HG02981 (cell line): ENCODE results near the gene JAKMIP2.
A peak's percentile ranks its signal among the peaks of the same experiment; 100 is the strongest.
"Not testable (repeated sequence)": the region's sequence is repeated elsewhere in the genome, so short reads cannot be mapped to it uniquely, and the experiment has no call there.

Source experiments
- ATAC-seq: cut with Tn5 transposase; IDR thresholded peaks from one replicate; pipeline ENCODE4 v1.9.1; 2021; ENCODE audit warnings: mild to moderate bottlenecking, moderate library complexity; ENCODE audit not compliant: unreplicated experiment

The JAKMIP2 gene

GRCh38 chr5:147782110-147783028 lies at the start of gene JAKMIP2:
JAKMIP2 (minus strand) TSS chr5:147782728; CDS start chr5:147671806, 110,922 bp downstream.
- ATAC-seq: peak; percentile 69

GRCh38 chr5:147831465-147831864 lies 48.9 kb upstream of the JAKMIP2 start, which contains the start of gene SPINK1:
SPINK1 (minus strand) TSS chr5:147831671; CDS start chr5:147831577, 94 bp downstream.
- ATAC-seq: no peak

- no peak for ATAC-seq
Measured at GRCh38 chr5:147830035-147830434, 47.5 kb upstream of the JAKMIP2 start.

- ATAC-seq: not testable (repeated sequence)
Measured at GRCh38 chr5:147827017-147827416, 44.5 kb upstream of the JAKMIP2 start.

DNA sequence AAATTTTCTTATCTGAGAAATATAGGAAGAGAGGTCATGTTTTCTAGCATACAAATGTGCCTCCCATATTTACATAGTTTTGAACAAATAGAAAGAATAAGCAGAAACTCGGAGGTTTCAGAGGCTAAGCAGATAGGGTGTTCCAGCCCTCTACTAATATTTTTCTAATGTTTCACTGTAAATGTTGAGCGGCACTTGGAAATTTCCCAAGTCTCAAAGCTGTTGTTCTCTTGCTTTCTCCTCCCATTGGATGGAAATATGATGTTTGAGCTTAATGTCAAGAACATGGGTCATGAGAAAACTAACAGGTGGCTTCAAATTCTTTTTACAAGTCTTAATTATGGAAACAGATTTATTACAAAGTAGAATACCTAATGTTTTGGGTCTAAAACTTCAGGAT lies 43.8 kb upstream of the JAKMIP2 start:
- no peak for ATAC-seq

- ATAC-seq: peak; percentile 91
Measured at GRCh38 chr5:147822686-147823491, 40.4 kb upstream of the JAKMIP2 start.

GRCh38 chr5:147822222-147822621 lies 39.7 kb upstream of the JAKMIP2 start:
- ATAC-seq: not testable (repeated sequence)

DNA sequence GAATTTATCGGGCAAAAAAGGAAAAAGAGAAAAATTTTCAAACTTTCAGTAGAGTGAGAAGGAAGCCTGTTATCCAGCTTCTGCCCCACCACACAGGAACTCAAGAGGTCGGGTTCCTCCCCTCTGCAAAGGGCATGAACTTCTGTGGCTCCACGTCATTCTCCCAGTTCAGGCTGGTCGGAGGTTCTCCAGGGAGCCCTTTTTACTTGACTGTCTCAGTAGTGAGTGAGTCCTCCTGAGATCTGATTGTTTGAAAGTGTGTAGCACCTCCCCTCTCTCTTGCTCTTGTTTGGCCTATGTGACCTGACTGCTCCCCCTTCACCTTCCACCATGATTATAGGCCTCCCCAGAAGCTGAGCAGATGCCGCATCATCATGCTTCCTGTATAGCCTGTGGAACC lies 39.2 kb upstream of the JAKMIP2 start:
- ATAC-seq: no peak

DNA sequence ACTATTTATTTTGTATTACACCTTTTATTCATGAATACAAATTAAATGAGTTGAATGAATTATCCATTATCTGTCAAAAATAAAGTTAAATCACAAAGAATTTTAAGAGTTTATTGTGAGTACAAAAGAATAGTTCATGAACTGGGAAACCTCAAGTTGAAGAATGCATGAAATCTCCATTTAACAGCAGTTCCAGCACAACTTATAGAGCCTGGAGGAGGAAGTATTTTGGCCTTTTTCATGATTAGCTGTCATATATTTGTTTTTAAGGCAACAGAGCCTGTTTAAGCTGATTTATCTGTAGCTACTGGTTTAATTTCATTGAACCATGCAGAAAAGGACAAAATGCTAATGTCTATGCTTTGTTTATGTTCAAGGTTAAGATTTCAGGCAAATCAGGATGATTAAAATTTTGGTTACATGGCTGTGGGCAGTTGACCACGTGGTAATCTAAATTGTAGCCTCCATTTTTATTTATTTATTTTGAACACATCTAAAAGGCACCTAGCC lies 36.8 kb upstream of the JAKMIP2 start:
- no peak for ATAC-seq

GRCh38 chr5:147818290-147818689 lies 35.8 kb upstream of the JAKMIP2 start:
- ATAC-seq: no peak

GRCh38 chr5:147813696-147814095 lies 31.2 kb upstream of the JAKMIP2 start:
- ATAC-seq: no peak

DNA sequence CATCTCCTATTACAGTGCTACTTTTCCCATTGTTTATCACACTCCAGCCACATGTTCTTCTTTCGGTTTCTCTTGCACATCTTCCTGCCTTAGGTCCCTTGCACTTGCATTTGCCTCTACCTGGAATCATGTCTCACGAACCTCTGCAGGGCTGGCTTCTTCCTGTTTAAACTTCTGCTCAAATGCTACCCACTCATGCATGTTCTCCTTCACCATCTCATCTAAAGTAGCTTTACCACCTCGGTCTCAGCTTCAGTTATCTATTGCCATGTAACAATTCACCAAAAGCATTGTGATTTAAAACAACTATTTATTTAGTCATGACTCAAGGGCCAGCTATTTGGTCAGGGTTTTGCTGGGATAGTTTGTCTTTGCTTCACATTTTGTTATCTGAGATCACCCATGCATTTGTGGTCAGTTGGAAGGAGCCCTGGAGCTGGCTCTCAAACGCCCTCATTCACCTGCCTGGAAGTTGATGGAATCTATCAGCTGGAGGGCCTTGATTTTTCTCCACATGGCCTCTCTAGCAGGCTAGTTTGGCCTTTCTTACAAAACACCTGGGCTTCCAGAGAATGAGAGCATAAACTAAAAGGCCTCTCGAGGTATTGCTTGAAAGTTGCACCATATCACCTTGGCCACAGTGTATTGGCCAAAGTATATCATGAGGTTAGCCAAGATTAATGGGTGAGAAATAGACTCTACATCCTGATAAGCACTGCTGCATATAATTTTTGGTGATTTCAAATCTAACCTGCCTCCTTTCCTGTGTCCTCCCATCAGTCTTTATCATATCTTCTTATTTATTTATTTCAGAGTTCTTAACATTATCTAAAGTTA lies 27.5 kb upstream of the JAKMIP2 start:
- ATAC-seq: no peak

GRCh38 chr5:147805030-147805454 lies 22.5 kb upstream of the JAKMIP2 start:
- ATAC-seq: peak; percentile 90

DNA sequence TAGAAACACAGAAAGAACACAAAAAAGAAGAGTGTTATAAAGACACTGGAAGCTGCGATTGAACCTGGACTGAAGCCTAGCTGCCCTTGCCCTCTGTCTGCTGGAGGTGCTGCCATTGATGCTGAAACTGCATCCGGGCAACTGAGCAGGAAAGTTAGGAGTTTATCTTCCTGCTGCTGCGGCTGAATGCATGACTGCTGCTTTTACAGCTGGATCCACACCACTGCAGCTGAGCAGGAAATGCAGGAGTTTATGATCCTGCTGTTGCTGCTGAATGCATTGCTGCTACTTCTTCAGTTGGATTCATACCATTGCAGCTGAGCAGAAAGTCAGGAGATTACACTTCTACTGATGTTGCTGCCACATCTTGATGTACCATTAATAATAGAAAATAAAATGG lies 21.8 kb upstream of the JAKMIP2 start:
- no peak for ATAC-seq

- no peak for ATAC-seq
Measured at GRCh38 chr5:147803926-147804325, 21.4 kb upstream of the JAKMIP2 start.

- not testable (repeated sequence) for ATAC-seq
Measured at GRCh38 chr5:147803161-147803560, 20.6 kb upstream of the JAKMIP2 start.

DNA sequence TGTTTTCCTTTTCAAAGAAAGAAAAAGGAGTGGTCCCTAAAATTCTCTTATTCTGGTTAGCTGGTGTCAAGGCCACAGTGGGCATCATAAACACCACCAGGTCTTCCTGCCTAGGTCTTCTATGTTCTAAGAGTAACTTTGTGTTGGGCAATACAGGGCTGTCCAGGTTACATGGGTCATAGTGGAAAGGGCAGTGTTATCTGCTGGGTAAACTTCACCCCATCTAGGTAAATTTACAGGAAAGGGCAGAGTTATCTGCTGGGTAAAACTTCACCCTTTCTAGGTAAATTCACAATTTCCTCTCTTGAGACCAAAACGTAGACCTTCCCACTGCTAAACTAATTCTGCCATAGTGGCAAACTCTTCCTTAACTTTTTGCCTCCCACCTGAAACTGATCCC lies 18.9 kb upstream of the JAKMIP2 start:
- no peak for ATAC-seq

- ATAC-seq: no peak
Measured at GRCh38 chr5:147800491-147800890, 18.0 kb upstream of the JAKMIP2 start.

DNA sequence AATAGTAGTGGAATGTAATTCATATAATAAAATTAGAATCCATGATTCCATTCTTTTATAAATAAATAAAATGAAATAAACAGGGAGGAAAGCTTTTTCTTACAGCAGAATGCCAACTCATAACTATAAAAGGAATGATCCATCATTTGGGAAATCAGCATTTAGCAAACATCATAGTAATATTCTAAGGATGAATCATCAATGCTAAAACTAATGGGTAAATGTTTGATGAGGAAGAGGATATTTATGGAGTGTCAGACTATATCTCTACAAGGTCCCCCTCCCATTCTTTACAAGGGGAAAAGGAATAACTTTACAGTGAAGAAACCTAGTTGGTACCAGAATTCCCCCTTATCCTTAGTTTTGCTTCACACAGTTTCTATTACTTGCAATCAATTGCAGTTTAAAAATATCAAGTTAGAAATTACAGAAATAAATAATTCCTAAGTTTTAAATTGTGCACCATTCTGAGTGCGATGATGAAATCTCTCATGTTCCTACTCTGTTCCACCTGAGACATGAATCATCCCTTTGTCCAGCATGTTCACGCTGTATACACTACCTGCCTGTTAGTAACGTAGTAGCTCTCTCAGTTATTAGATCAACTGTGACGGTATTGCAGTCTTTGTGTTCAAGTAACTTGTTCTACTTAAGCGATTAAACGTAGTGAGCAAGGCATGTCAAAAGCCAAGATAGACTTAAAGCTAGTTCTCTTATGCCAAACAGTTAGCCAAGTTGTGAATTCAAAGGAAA lies 14.2 kb upstream of the JAKMIP2 start:
- ATAC-seq: no peak

DNA sequence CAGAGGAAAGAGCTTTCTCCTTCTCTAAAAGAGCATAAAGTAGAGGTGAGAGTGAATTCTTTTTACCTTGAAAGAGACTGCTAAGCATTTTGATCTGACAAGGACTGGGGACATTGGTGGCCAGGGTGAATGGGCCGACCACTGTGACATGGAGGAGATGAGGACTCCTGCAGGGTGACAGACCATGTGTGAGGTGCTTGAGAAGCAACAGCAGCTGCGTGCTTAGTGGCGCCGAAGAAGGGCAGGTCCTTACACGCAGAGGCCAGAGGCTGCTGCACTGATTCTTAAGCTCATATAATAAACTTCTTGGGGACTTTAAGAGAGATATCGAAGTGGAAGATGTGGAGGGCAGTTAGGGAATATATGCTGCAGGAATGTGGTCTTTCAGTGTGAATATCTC lies 8.7 kb upstream of the JAKMIP2 start:
- ATAC-seq: no peak
